Neural progenitor cell (in vitro differentiated cells): Measurements from ENCODE around the gene PARVA. TPM values are rescaled to one million over a fixed set of nuclear protein-coding genes. Genes with fewer than 3 reads are reported as not detected.

Source experiments
- DNase-seq: peaks from one replicate; pipeline ENCODE4 v3.0.0-alpha.2; 2016; ENCODE audit warnings: low spot score
- H2AFZ ChIP-seq: fragments of 200-600 bp; sonication (generic); replicated peaks from 2 replicates; pipeline ENCODE4 v1.6.1; 2016; ENCODE audit warnings: antibody characterized with exemption
- H3F3A ChIP-seq: fragments of 200-600 bp; sonication (generic); 2 replicates; pipeline ENCODE4 v1.6.1; 2016; ENCODE audit warnings: antibody characterized with exemption, low read depth
- H3K27ac ChIP-seq: fragments of 200-600 bp; sonication (generic); 2 replicates; pipeline ENCODE4 v1.5.1; 2016; ENCODE audit warnings: mild to moderate bottlenecking
- H3K27me3 ChIP-seq: fragments of 200-600 bp; sonication (generic); 2 replicates; pipeline ENCODE4 v1.6.1; 2016; ENCODE audit warnings: mild to moderate bottlenecking, moderate library complexity
- H3K36me3 ChIP-seq: fragments of 200-600 bp; sonication (generic); 2 replicates; pipeline ENCODE4 v1.5.1; 2016
- H3K4me1 ChIP-seq: fragments of 200-600 bp; sonication (generic); 2 replicates; pipeline ENCODE4 v1.6.1; 2016; ENCODE audit warnings: mixed run types
- H3K4me2 ChIP-seq: fragments of 200-600 bp; sonication (generic); 2 replicates; pipeline ENCODE4 v1.6.1; 2016
- H3K4me3 ChIP-seq: fragments of 200-600 bp; sonication (generic); 2 replicates; pipeline ENCODE4 v1.5.1; 2016
- H3K79me2 ChIP-seq: fragments of 200-600 bp; sonication (generic); 2 replicates; pipeline ENCODE4 v1.6.1; 2016; ENCODE audit warnings: low read depth
- H3K9ac ChIP-seq: fragments of 200-600 bp; sonication (generic); 2 replicates; pipeline ENCODE4 v1.6.1; 2016
- H3K9me3 ChIP-seq: fragments of 200-600 bp; sonication (generic); 2 replicates; pipeline ENCODE4 v1.5.1; 2016; ENCODE audit warnings: low read depth
- H4K20me1 ChIP-seq: fragments of 200-600 bp; sonication (generic); 2 replicates; pipeline ENCODE4 v1.6.1; 2016; ENCODE audit warnings: low read depth
- H3K27ac Mint-ChIP-seq: 3 replicates; pipeline ENCODE4 v1.8.0; 2021; ENCODE audit warnings: mixed read lengths
- H3K27me3 Mint-ChIP-seq: 2 replicates; pipeline ENCODE4 v1.8.0; 2022; ENCODE audit warnings: low read depth, mild to moderate bottlenecking, inconsistent platforms, moderate library complexity, mixed read lengths; ENCODE audit not compliant: insufficient read depth
- H3K36me3 Mint-ChIP-seq: 3 replicates; pipeline ENCODE4 v1.8.0; 2021; ENCODE audit warnings: mixed read lengths
- H3K4me1 Mint-ChIP-seq: 3 replicates; pipeline ENCODE4 v1.8.0; 2021; ENCODE audit warnings: mixed read lengths
- H3K4me3 Mint-ChIP-seq: 3 replicates; pipeline ENCODE4 v1.8.0; 2021; ENCODE audit warnings: mild to moderate bottlenecking, moderate library complexity, mixed read lengths
- H3K9me3 Mint-ChIP-seq: 3 replicates; pipeline ENCODE4 v1.8.0; 2020; ENCODE audit warnings: mixed read lengths
- EZH2 ChIP-seq: fragments of 200-600 bp; sonication (generic); IDR thresholded peaks from 2 replicates; pipeline ENCODE4 v1.6.1; 2017; ENCODE audit warnings: antibody characterized with exemption, mild to moderate bottlenecking, moderate library complexity
- EZH2phosphoT487 ChIP-seq: fragments of 200-600 bp; sonication (generic); IDR thresholded peaks from 2 replicates; pipeline ENCODE4 v1.6.1; 2017; ENCODE audit warnings: antibody characterized with exemption
- total RNA-seq: library from RNA; depleted of rRNA; stranded (reverse); fragments of >200 nt; gene quantifications from 2 replicates; pipeline ENCODE4 v1.2.3, GENCODE V29; 2015; ENCODE audit warnings: low replicate concordance
- TF ChIP-seq, protein P1 (sequence below): fragments of 200-600 bp; sonication (generic); IDR thresholded peaks from 2 replicates; pipeline ENCODE4 v1.5.1; 2017; ENCODE audit warnings: antibody characterized with exemption, mild to moderate bottlenecking

PARVA gene
- total RNA-seq, 1 donor from 2014 or later, result 15.3 TPM

GRCh38 chr11:12420040-12420439 is 42.7 kb downstream of the PARVA start:
- Histone ChIP-seq H3K4me1 (no peaks in the 10 kb centered on the region), H4K20me1 (no peaks in the 10 kb centered on the region), H3K79me2 (no peaks in the 10 kb centered on the region), H3K4me2 (no peak overlapping the region), H3K9me3 (no peaks in the 10 kb centered on the region), H3K9ac (no peak overlapping the region), H2AFZ (no peak overlapping the region), H3K27me3 (no peaks in the 10 kb centered on the region), H3F3A (no peaks in the 10 kb centered on the region), H3K27ac (no peak overlapping the region), H3K36me3 (no peaks in the 10 kb centered on the region), H3K4me3 (no peak overlapping the region)
- TF ChIP-seq, protein P1, sequence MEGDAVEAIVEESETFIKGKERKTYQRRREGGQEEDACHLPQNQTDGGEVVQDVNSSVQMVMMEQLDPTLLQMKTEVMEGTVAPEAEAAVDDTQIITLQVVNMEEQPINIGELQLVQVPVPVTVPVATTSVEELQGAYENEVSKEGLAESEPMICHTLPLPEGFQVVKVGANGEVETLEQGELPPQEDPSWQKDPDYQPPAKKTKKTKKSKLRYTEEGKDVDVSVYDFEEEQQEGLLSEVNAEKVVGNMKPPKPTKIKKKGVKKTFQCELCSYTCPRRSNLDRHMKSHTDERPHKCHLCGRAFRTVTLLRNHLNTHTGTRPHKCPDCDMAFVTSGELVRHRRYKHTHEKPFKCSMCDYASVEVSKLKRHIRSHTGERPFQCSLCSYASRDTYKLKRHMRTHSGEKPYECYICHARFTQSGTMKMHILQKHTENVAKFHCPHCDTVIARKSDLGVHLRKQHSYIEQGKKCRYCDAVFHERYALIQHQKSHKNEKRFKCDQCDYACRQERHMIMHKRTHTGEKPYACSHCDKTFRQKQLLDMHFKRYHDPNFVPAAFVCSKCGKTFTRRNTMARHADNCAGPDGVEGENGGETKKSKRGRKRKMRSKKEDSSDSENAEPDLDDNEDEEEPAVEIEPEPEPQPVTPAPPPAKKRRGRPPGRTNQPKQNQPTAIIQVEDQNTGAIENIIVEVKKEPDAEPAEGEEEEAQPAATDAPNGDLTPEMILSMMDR, result no peak
- no peak for TF ChIP-seq EZH2phosphoT487
- no peak for TF ChIP-seq EZH2
- Mint-ChIP-seq H3K9me3 (no peaks in the 10 kb centered on the region), H3K4me3 (no peak overlapping the region), H3K4me1 (peaks cover 2% of the 10 kb centered on the region), H3K27me3 (peaks cover 4% of the 10 kb centered on the region), H3K36me3 (peaks cover 2% of the 10 kb centered on the region), H3K27ac (no peak overlapping the region)
- no peak for DNase-seq

DNA sequence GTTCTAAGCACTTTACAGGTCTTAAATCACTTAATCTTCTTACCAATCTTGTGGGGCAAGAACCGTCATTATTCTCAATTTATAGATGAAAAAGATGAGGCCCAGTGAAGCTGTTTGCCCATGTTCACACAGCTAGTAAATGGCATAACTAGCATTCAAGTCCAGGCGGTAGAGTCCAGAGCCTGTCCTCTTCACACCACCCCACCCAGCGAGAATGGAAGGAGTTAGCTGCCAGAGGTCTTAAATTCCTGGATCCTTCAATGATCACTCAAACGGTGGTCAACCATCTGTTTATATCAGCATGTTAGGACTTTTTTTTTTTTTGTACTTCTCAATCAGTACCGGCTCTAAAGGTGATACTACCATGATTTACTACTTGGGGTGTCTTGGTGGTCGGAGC is 43.3 kb downstream of the PARVA start:
- H3K79me2 ChIP-seq, result no peaks in the 10 kb centered on the region
- H3K4me2 ChIP-seq, result no peak overlapping the region
- no peaks in the 10 kb centered on the region for H3K9me3 ChIP-seq
- H3K4me1 ChIP-seq, result no peaks in the 10 kb centered on the region
- Mint-ChIP-seq H3K27ac (no peak overlapping the region), H3K4me3 (no peak overlapping the region), H3K36me3 (peaks cover 2% of the 10 kb centered on the region), H3K4me1 (no peaks in the 10 kb centered on the region), H3K27me3 (peaks cover 4% of the 10 kb centered on the region), H3K9me3 (no peaks in the 10 kb centered on the region)
- no peak overlapping the region for H3K9ac ChIP-seq
- H2AFZ ChIP-seq, result no peak overlapping the region
- no peaks in the 10 kb centered on the region for H3K36me3 ChIP-seq
- H4K20me1 ChIP-seq, result no peaks in the 10 kb centered on the region
- H3F3A ChIP-seq, result no peaks in the 10 kb centered on the region
- no peak for DNase-seq
- H3K27me3 ChIP-seq, result no peaks in the 10 kb centered on the region
- no peak overlapping the region for H3K4me3 ChIP-seq
- H3K27ac ChIP-seq, result no peak overlapping the region
- no peak for TF ChIP-seq EZH2phosphoT487

GRCh38 chr11:12421386-12421785 is 44.0 kb downstream of the PARVA start:
- H3K79me2 ChIP-seq, result no peaks in the 10 kb centered on the region
- no peak overlapping the region for H2AFZ ChIP-seq
- H3K4me1 ChIP-seq, result no peaks in the 10 kb centered on the region
- no peaks in the 10 kb centered on the region for H3F3A ChIP-seq
- no peak overlapping the region for H3K27ac ChIP-seq
- H3K27ac Mint-ChIP-seq, result no peak overlapping the region
- no peak overlapping the region for H3K4me3 Mint-ChIP-seq
- TF ChIP-seq, protein P1, result no peak
- TF ChIP-seq EZH2, result no peak
- no peak for TF ChIP-seq EZH2phosphoT487
- H3K27me3 Mint-ChIP-seq, result peaks cover 4% of the 10 kb centered on the region
- no peaks in the 10 kb centered on the region for H4K20me1 ChIP-seq
- H3K9me3 Mint-ChIP-seq, result no peaks in the 10 kb centered on the region
- H3K4me3 ChIP-seq, result no peak overlapping the region
- no peaks in the 10 kb centered on the region for H3K27me3 ChIP-seq
- H3K4me1 Mint-ChIP-seq, result no peaks in the 10 kb centered on the region
- peaks cover 2% of the 10 kb centered on the region for H3K36me3 Mint-ChIP-seq
- DNase-seq, result no peak
- no peaks in the 10 kb centered on the region for H3K36me3 ChIP-seq
- no peak overlapping the region for H3K4me2 ChIP-seq
- H3K9me3 ChIP-seq, result no peaks in the 10 kb centered on the region
- no peak overlapping the region for H3K9ac ChIP-seq

DNA sequence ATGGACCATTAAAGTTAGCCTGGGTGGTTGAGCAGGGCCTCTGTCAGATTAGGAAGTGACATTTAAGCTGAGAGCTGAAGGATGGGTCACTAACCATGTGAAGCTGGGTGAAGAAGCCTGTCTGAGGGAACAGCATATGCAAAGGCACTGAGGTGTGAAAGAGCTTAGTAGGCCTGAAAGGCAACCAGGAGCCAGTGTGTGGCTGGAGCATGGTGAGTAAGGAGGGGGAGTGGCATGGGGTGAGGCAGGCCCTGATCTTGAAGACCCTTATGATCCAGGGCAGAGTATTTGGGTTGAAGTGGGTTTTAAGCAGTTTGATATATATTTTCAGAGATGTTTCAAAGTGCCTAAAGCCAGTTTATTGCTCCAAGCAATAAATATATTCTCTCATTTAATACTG is 48.8 kb downstream of the PARVA start:
- H3K27me3 Mint-ChIP-seq, result no peaks in the 10 kb centered on the region
- Histone ChIP-seq H3F3A (no peaks in the 10 kb centered on the region), H3K9ac (no peak overlapping the region), H3K4me3 (no peak overlapping the region), H3K27ac (no peak overlapping the region), H2AFZ (no peak overlapping the region), H3K4me2 (no peak overlapping the region), H3K9me3 (no peaks in the 10 kb centered on the region), H3K27me3 (no peaks in the 10 kb centered on the region), H3K4me1 (no peaks in the 10 kb centered on the region), H3K36me3 (no peaks in the 10 kb centered on the region), H3K79me2 (no peaks in the 10 kb centered on the region), H4K20me1 (no peaks in the 10 kb centered on the region)
- no peak overlapping the region for H3K4me3 Mint-ChIP-seq
- TF ChIP-seq, protein P1, result no peak
- TF ChIP-seq EZH2 (no peak), EZH2phosphoT487 (no peak)
- H3K9me3 Mint-ChIP-seq, result no peaks in the 10 kb centered on the region
- DNase-seq, result no peak
- H3K27ac Mint-ChIP-seq, result no peak overlapping the region
- H3K4me1 Mint-ChIP-seq, result peaks cover 9% of the 10 kb centered on the region
- H3K36me3 Mint-ChIP-seq, result no peaks in the 10 kb centered on the region
